ENCODE measurements around the gene TNFRSF18. TPM values are rescaled to one million over a fixed set of nuclear protein-coding genes. Genes with fewer than 3 reads are reported as not detected.
"Not testable (repeated sequence)": the region's sequence is repeated elsewhere in the genome, so short reads cannot be mapped to it uniquely, and the experiment has no call there.

TNFRSF18 gene
- total RNA-seq, 2 experiments from 2014 or later: 11.4 to 15.0 TPM

- Mint-ChIP-seq H3K27me3 (no peaks in the 10 kb centered on the region), H3K4me1 (peaks cover 4% of the 10 kb centered on the region), H3K9me3 (peaks cover 5% of the 10 kb centered on the region), H3K27ac (peak overlapping the region; percentile 69), H3K4me3 (no peak overlapping the region), H3K36me3 (peaks cover 3% of the 10 kb centered on the region)
- no peak for ATAC-seq (ENCODE audit: low read depth)
- DNase-seq: peak; percentile 32
- POLR2A ChIA-PET: interaction anchor here (1.4 kb wide), 1 partner anchor 16 kb away, joined by 4 read pairs; no protein-coding TSS in a partner anchor
Measured at GRCh38 chr1:1199141-1199960, 7.0 kb downstream of the TNFRSF18 start.

DNA sequence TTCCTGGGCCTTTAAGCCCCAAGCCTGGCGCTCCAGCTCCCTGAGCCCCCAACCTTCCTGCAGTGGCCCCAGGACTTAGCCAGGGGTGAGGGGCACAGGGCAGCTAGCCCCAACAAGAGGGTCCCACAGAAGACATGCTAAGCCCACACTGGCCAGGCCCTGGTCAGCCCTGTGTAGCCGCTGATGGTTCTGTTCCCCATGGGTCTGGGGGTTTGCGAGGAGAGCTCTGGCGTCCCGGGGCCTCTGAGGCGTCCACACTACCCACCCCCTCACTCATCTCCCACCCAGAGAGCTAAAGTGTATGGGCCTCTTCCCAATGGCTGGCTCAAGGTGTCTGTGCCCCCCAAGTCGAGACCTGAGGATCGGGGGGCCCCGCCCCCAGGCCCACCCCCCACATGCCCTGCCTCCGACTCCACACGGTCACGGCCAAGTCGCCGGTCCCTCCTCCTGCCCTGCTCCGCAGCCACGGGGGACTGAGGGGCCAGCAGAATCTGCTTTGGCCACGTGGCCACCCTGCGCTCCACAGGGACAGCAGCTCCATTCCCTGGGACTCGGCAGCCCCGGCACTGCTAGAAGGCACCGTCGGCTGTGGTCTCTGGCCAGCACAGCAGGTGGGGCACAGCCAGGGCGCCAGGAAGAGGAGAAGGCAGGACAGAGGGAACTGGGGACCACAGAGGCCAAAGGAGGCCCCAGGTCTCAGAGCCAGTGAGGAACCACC lies 7.8 kb downstream of the TNFRSF18 start:
- no peak for ATAC-seq (ENCODE audit: low read depth)

DNA sequence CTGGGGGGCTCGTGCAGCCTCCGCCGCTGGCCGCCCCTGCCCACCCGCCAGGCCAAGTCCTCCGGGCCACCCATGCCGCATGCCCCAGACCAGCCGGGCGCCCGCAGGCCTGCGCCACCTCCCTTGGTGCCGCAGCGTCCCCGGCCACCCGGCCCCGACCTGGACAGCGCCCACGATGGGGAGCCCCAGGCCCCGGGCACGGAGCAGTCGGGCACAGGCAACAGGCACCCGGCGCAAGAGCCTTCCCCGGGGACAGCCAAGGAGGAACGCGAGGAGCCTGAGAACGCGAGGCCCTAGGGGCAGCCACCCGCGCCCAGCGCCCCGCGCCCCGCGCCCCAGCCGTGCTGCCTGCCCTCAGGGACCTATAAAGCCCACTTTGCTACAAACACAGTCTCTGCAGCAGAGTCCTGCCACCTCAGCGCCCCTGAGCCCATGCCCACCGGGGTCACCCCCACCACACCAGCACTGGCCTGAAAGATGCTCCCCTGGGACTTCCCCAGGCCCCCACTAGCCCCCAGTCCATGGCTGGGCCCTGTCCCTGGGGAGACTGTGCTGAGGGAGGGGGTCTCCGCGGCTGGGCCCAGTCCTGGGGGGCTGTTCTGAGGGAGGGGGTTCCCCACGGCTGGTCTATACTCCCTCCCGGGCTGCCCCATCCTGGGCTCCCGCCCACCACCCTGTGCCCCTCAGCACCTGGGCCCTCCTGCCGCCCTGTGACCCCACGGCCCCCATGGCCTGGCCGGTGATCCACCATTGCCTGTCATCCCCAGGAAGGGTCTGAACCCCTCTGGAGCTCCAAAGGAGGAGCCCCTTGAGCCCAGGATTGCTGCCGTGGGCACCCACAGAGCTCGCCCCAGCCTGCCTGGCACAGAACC lies 8.6 kb downstream of the TNFRSF18 start:
- peaks cover 8% of the 10 kb centered on the region for H3K9me3 Mint-ChIP-seq

More for the DNA sequence above, 7.8 kb downstream of the TNFRSF18 start:
- DNase-seq: peak; percentile 31
- POLR2A ChIA-PET: no interaction called here
- Mint-ChIP-seq H3K27ac (no peak overlapping the region), H3K27me3 (no peaks in the 10 kb centered on the region), H3K36me3 (peaks cover 3% of the 10 kb centered on the region), H3K4me3 (no peak overlapping the region), H3K9me3 (peaks cover 8% of the 10 kb centered on the region), H3K4me1 (peaks cover 4% of the 10 kb centered on the region)

DNA sequence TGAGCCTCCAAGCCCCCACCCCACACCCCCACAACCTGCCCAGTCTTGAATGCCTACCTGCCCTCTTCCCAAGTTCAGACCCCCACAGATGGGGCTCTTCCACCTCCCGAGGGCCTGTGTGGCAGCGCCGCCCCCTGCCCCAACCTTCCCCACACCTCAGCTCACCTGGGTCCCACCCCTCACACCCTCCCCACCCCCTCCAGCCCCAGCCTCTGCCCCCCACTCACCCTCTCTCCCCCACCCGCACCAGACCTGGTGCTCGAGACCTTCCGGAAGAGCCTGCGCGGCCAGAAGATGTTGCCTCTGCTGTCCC lies 9.2 kb downstream of the TNFRSF18 start:
- Mint-ChIP-seq H3K27ac (no peak overlapping the region), H3K4me1 (peaks cover 4% of the 10 kb centered on the region), H3K4me3 (no peak overlapping the region), H3K27me3 (no peaks in the 10 kb centered on the region), H3K36me3 (peaks cover 3% of the 10 kb centered on the region), H3K9me3 (peaks cover 9% of the 10 kb centered on the region)
- POLR2A ChIA-PET: no interaction called here
- no peak for DNase-seq
- ATAC-seq (ENCODE audit: low read depth): no peak

More for the DNA sequence above, 8.6 kb downstream of the TNFRSF18 start:
- Mint-ChIP-seq H3K36me3 (peaks cover 3% of the 10 kb centered on the region), H3K27me3 (no peaks in the 10 kb centered on the region), H3K4me3 (no peak overlapping the region), H3K4me1 (peaks cover 4% of the 10 kb centered on the region), H3K27ac (no peak overlapping the region)
- POLR2A ChIA-PET: no interaction called here
- no peak for ATAC-seq (ENCODE audit: low read depth)
- peak; percentile 30 for DNase-seq

GRCh38 chr1:1196431-1197187 lies 9.8 kb downstream of the TNFRSF18 start:
- peaks cover 4% of the 10 kb centered on the region for H3K4me1 Mint-ChIP-seq
- peak; percentile 28 for DNase-seq
- ATAC-seq (ENCODE audit: low read depth): no peak
- H3K36me3 Mint-ChIP-seq: peaks cover 3% of the 10 kb centered on the region
- no peak overlapping the region for H3K27ac Mint-ChIP-seq
- no peaks in the 10 kb centered on the region for H3K27me3 Mint-ChIP-seq
- H3K4me3 Mint-ChIP-seq: no peak overlapping the region
- peaks cover 14% of the 10 kb centered on the region for H3K9me3 Mint-ChIP-seq
- POLR2A ChIA-PET: no interaction called here

GRCh38 chr1:1195726-1196125 lies 10.7 kb downstream of the TNFRSF18 start:
- ATAC-seq (ENCODE audit: low read depth); POLR2A ChIA-PET; H3K36me3 Mint-ChIP-seq; H3K27me3 Mint-ChIP-seq; H3K4me3 Mint-ChIP-seq; H3K4me1 Mint-ChIP-seq; H3K27ac Mint-ChIP-seq; DNase-seq: not testable (repeated sequence)
- H3K9me3 Mint-ChIP-seq: peaks cover 16% of the 10 kb centered on the region

GRCh38 chr1:1194723-1195122 lies 11.7 kb downstream of the TNFRSF18 start:
- ATAC-seq (ENCODE audit: low read depth) (no peak), DNase-seq (no peak)
- Mint-ChIP-seq H3K27ac (no peak overlapping the region), H3K4me1 (no peaks in the 10 kb centered on the region), H3K27me3 (peaks cover 4% of the 10 kb centered on the region), H3K36me3 (peaks cover 3% of the 10 kb centered on the region), H3K4me3 (no peak overlapping the region), H3K9me3 (peaks cover 16% of the 10 kb centered on the region)
- POLR2A ChIA-PET: no interaction called here

GRCh38 chr1:1191734-1192133 lies 14.7 kb downstream of the TNFRSF18 start:
- POLR2A ChIA-PET: no interaction called here
- ATAC-seq (ENCODE audit: low read depth) (no peak), DNase-seq (no peak)
- H3K27ac Mint-ChIP-seq: no peak overlapping the region
- H3K36me3 Mint-ChIP-seq: peaks cover 3% of the 10 kb centered on the region
- peaks cover 18% of the 10 kb centered on the region for H3K9me3 Mint-ChIP-seq
- peaks cover 16% of the 10 kb centered on the region for H3K27me3 Mint-ChIP-seq
- no peak overlapping the region for H3K4me3 Mint-ChIP-seq
- no peaks in the 10 kb centered on the region for H3K4me1 Mint-ChIP-seq

- POLR2A ChIA-PET: no interaction called here
- Mint-ChIP-seq H3K4me1 (no peaks in the 10 kb centered on the region), H3K36me3 (no peaks in the 10 kb centered on the region), H3K27ac (no peak overlapping the region), H3K9me3 (peaks cover 10% of the 10 kb centered on the region), H3K4me3 (no peak overlapping the region), H3K27me3 (peaks cover 21% of the 10 kb centered on the region)
- no peak for ATAC-seq (ENCODE audit: low read depth)
- DNase-seq: no peak
Measured at GRCh38 chr1:1189111-1189510, 17.3 kb downstream of the TNFRSF18 start.

DNA sequence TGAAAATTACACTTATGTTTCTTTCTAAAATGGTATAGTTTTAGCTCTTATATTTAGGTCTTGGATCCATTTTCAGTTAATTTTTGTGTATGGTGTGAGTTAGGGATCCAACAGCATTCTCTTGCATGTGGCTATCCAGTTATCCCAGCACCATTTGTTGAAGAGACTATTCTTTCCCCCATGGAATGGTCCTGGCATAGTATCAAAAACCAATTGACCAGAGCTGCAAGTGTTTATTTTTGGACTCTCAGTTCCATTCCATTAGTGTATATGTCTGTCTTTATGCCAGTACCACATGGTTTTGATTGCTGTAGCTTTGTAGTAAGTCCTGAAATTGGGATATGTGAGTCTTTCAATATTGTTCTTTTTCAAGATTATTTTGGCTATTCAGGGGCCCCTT lies 18.5 kb downstream of the TNFRSF18 start:
- H3K27ac Mint-ChIP-seq: no peak overlapping the region
- H3K9me3 Mint-ChIP-seq: peaks cover 10% of the 10 kb centered on the region
- POLR2A ChIA-PET: interaction anchor here (0.7 kb wide), 2 partner anchors 14 to 43 kb away, joined by 3 read pairs; partner anchors contain the start of gene TTLL10
- H3K36me3 Mint-ChIP-seq: no peaks in the 10 kb centered on the region
- peaks cover 21% of the 10 kb centered on the region for H3K27me3 Mint-ChIP-seq
- ATAC-seq (ENCODE audit: low read depth): no peak
- DNase-seq: no peak
- H3K4me1 Mint-ChIP-seq: no peaks in the 10 kb centered on the region
- H3K4me3 Mint-ChIP-seq: no peak overlapping the region

GRCh38 chr1:1185101-1185765 lies 21.2 kb downstream of the TNFRSF18 start:
- H3K9me3 Mint-ChIP-seq: peaks cover 2% of the 10 kb centered on the region
- POLR2A ChIA-PET: no interaction called here
- peaks cover 23% of the 10 kb centered on the region for H3K27me3 Mint-ChIP-seq
- no peak for DNase-seq
- H3K4me1 Mint-ChIP-seq: peaks cover 4% of the 10 kb centered on the region
- no peak overlapping the region for H3K4me3 Mint-ChIP-seq
- no peaks in the 10 kb centered on the region for H3K36me3 Mint-ChIP-seq
- no peak for ATAC-seq (ENCODE audit: low read depth)
- H3K27ac Mint-ChIP-seq: no peak overlapping the region

All from activated naive CD8-positive, alpha-beta T cell treated with anti-CD3 and anti-CD28 coated beads, Interleukin-2, amount 10 ng/mL, durations not matched to agents 7 days and 5 days (primary cell).